Chondrocyte (in vitro differentiated cells): ENCODE data around the gene MAN1B1. TPM values are rescaled to one million over a fixed set of nuclear protein-coding genes. Genes with fewer than 3 reads are reported as not detected.

Experiments
- DNase-seq: peaks from one replicate; pipeline ENCODE4 v3.0.0; 2021; ENCODE audit warnings: mixed read lengths, low spot score
- H3K27ac Mint-ChIP-seq: one replicate; pipeline ENCODE4 v1.8.0; 2021; ENCODE audit warnings: mild to moderate bottlenecking, moderate library complexity, mixed read lengths; ENCODE audit not compliant: unreplicated experiment
- H3K27me3 Mint-ChIP-seq: 2 replicates; pipeline ENCODE4 v1.8.0; 2021; ENCODE audit warnings: low read depth, mixed read lengths
- H3K36me3 Mint-ChIP-seq: 2 replicates; pipeline ENCODE4 v1.8.0; 2021; ENCODE audit warnings: low read depth, mixed read lengths
- H3K4me1 Mint-ChIP-seq: 2 replicates; pipeline ENCODE4 v1.8.0; 2021; ENCODE audit warnings: low read depth, mild to moderate bottlenecking, mixed read lengths
- H3K4me3 Mint-ChIP-seq: one replicate; pipeline ENCODE4 v1.8.0; 2021; ENCODE audit warnings: mild to moderate bottlenecking, moderate library complexity, mixed read lengths; ENCODE audit not compliant: unreplicated experiment
- H3K9me3 Mint-ChIP-seq: 2 replicates; pipeline ENCODE4 v1.8.0; 2021; ENCODE audit warnings: low read depth, mixed read lengths
- total RNA-seq: library from RNA; stranded (reverse); gene quantifications from 3 replicates; pipeline ENCODE4 v1.2.1, GENCODE V29; 2021
- TF ChIP-seq, protein P1 (sequence below): fragments of 200-600 bp; sonication (generic); IDR thresholded peaks from 2 replicates; pipeline ENCODE4 v1.5.0; 2021; ENCODE audit warnings: antibody characterized with exemption, mild to moderate bottlenecking, moderate library complexity

The MAN1B1 gene
- total RNA-seq, 1 donor from 2014 or later = 117 TPM

DNA sequence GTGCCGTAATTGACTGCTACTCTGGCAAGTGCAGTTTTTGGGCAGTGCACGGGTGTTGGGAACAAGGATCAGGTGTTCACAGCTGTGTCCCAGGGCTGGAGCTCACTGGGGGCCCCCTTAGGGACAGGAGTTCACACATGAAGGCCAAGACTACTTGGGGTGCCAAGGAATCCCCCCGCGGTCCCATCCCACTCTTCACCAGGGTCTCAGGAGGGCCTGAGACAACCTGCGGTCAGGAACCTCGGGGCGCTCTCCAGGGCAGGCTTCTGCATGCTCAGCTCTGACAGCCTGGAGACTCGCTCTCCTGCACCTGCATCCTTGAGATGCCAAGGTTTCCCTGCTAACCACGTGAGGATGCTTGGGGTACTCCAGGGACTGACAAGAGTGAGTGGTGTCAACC, 2.3 kb upstream of the MAN1B1 start:
- H3K4me1 Mint-ChIP-seq = peaks cover 51% of the 10 kb centered on the region

DNA sequence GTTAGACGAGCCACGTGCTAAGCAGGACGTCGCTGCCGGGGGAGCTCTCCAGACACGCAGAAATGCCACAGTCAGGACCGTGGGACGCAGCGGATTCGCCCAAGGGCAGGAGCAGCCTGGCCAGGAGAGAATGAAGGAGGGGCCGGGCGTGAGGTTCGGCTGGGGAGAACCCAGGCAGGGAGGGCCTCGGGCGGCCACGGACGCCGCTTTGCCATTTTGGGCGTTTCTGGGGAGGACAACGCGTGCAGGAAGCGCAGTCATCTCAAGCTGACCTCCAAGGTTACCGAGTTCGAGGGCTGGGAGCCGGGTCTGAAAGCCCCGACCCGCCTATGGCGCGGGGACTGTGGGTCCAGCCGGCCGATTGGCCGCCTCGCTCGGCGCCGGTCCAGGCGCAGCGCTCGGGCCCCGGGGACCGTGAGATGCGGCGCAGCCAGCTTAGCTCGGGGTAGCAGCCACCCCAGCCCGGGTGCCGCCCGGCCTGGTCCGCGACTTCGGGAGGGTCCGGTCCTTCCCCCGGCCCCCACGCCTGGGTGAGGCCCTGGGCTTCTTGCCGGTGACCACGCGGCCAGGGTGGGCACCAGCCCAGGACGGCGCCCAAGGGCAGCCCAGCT, 760 bp upstream of the MAN1B1 start:
- Mint-ChIP-seq H3K36me3 (peaks cover 6% of the 10 kb centered on the region), H3K27me3 (no peaks in the 10 kb centered on the region), H3K4me1 (peaks cover 50% of the 10 kb centered on the region), H3K4me3 (peak overlapping the region; percentile 82), H3K27ac (peak overlapping the region; percentile 97), H3K9me3 (no peaks in the 10 kb centered on the region)
- TF ChIP-seq, protein P1, sequence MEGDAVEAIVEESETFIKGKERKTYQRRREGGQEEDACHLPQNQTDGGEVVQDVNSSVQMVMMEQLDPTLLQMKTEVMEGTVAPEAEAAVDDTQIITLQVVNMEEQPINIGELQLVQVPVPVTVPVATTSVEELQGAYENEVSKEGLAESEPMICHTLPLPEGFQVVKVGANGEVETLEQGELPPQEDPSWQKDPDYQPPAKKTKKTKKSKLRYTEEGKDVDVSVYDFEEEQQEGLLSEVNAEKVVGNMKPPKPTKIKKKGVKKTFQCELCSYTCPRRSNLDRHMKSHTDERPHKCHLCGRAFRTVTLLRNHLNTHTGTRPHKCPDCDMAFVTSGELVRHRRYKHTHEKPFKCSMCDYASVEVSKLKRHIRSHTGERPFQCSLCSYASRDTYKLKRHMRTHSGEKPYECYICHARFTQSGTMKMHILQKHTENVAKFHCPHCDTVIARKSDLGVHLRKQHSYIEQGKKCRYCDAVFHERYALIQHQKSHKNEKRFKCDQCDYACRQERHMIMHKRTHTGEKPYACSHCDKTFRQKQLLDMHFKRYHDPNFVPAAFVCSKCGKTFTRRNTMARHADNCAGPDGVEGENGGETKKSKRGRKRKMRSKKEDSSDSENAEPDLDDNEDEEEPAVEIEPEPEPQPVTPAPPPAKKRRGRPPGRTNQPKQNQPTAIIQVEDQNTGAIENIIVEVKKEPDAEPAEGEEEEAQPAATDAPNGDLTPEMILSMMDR = no peak
- no peak for DNase-seq

More for the DNA sequence above, 2.3 kb upstream of the MAN1B1 start:
- H3K27ac Mint-ChIP-seq = peak overlapping the region; percentile 97
- peaks cover 9% of the 10 kb centered on the region for H3K36me3 Mint-ChIP-seq
- TF ChIP-seq, protein P1 = no peak
- H3K4me3 Mint-ChIP-seq = no peak overlapping the region
- DNase-seq = no peak
- no peaks in the 10 kb centered on the region for H3K27me3 Mint-ChIP-seq
- no peaks in the 10 kb centered on the region for H3K9me3 Mint-ChIP-seq

DNA sequence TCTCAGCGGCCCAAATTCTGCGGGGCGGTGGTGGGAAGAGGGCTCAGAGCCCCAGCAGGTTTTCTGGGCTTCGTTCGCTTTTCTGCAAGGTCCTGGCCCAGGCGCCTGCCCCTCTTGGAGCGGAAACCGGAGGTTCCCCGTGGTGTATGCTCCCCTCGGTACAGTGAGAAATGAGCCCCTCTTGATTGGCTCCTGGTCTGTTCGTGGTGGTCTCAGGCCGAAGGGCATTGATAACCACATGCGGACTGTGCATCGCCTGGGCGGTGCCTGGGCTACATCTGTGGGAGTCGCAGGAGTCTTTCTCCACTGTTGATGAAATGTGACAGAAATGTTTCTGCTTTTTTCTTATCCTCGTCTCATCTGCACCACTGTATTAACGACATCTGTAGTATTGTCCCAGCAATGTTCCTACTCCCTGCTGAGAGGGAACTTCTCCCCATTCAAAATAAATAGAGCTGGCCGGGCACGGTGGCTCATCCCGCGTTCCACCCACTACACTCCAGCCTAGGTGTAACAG, 682 bp downstream of the MAN1B1 start:
- Mint-ChIP-seq H3K27me3 (no peaks in the 10 kb centered on the region), H3K36me3 (peaks cover under 1% of the 10 kb centered on the region), H3K27ac (peak overlapping the region; percentile 74), H3K9me3 (no peaks in the 10 kb centered on the region), H3K4me3 (peak overlapping the region; percentile 80), H3K4me1 (peaks cover 50% of the 10 kb centered on the region)
- TF ChIP-seq, protein P1 = no peak
- DNase-seq = no peak

GRCh38 chr9:137088121-137088520, 1.3 kb downstream of the MAN1B1 start:
- H3K4me1 Mint-ChIP-seq = peaks cover 46% of the 10 kb centered on the region
- H3K36me3 Mint-ChIP-seq = peaks cover 3% of the 10 kb centered on the region
- TF ChIP-seq, protein P1 = no peak
- peak overlapping the region; percentile 80 for H3K4me3 Mint-ChIP-seq
- H3K27ac Mint-ChIP-seq = no peak overlapping the region
- H3K9me3 Mint-ChIP-seq = no peaks in the 10 kb centered on the region
- no peak for DNase-seq
- no peaks in the 10 kb centered on the region for H3K27me3 Mint-ChIP-seq

- TF ChIP-seq, protein P1 = no peak
- Mint-ChIP-seq H3K36me3 (peaks cover 6% of the 10 kb centered on the region), H3K4me1 (peaks cover 36% of the 10 kb centered on the region), H3K9me3 (no peaks in the 10 kb centered on the region), H3K4me3 (peak overlapping the region; percentile 22), H3K27ac (peak overlapping the region; percentile 45), H3K27me3 (no peaks in the 10 kb centered on the region)
- DNase-seq = no peak
Observed at GRCh38 chr9:137089232-137089947, 2.6 kb downstream of the MAN1B1 start.
